Glomerular visceral epithelial cell (primary cell): ENCODE data around the gene PPFIA1.
"Not testable (repeated sequence)": the region's sequence is repeated elsewhere in the genome, so short reads cannot be mapped to it uniquely, and the experiment has no call there.

ENCODE experiments used
- DNase-seq: peaks from one replicate; pipeline ENCODE4 v3.0.0-alpha.2; 2016; ENCODE audit errors: extremely low spot score

The PPFIA1 gene

DNA sequence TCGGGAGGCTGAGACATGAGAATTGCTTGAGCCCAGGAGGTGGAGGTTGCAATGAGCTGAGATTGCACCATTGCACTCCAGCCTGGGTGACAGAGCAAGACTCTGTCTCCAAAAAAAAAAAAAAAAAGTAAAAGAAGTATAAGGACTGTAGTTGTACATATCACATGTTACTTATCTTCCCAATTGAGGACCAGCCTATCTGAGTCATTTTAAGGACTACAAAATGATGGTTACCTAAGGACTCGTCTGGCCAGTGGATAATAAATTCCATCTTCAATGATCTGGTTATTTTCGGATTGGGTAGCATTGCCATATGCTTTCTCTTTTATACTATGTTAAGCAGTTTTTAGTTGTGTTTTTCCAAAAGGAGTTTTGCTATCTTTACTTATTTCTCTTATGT, 55.3 kb downstream of the PPFIA1 start:
- no peak for DNase-seq

DNA sequence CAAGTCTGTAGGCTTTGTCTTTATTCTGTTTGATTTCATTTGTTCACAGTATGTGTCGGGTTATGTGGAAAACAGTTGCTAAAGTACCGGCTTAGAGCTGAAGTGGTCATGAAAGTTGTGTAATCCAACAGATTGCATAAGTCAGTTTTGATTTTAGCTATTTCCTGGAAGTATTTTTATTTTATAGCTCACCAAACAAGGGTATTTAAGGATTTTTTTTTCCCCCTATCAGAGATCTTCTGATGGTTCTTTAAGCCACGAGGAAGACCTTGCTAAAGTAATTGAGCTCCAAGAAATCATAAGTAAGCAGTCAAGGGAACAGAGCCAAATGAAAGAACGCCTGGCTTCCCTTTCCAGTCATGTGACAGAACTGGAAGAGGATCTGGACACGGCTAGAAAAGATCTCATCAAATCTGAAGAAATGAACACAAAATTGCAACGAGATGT, 55.9 kb downstream of the PPFIA1 start:
- no peak for DNase-seq

DNA sequence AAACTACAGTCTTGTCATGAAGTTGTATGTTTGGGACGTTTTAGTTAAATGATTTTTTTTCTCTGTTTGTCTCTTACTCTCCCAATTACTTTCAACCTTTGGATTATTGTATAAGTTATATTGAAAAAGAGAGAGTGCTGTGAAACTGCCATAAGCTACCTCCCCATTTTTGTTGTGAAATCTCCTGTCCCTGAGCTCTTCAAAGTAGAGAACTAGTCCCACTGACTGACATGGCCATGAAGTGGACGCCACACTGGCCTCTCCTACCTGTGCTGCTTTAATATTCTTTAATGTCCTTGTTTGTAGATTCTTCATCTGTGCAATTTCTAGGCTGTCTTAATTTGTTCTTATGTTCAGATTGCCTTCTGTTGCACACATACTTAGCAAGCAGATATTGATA, 56.3 kb downstream of the PPFIA1 start:
- DNase-seq = no peak

DNA sequence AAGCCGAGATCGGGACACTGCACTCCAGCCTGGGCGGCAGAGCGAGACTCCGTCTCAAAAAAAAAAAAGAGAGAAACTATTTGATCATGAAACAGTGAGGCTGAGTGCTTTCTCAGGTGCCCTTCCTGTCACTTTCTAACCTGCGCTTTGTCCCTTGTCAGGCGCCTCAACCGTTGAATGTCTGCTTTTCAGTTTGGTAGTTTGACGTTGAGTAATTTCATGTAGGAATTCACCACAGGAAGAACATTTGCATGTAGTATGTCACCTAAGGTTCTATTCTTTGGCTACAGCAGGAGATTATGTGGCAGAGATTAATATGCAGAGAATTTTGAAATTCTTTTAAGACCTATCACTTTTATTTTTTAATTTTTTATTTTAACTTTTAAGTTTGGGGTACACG, 57.2 kb downstream of the PPFIA1 start:
- no peak for DNase-seq

DNA sequence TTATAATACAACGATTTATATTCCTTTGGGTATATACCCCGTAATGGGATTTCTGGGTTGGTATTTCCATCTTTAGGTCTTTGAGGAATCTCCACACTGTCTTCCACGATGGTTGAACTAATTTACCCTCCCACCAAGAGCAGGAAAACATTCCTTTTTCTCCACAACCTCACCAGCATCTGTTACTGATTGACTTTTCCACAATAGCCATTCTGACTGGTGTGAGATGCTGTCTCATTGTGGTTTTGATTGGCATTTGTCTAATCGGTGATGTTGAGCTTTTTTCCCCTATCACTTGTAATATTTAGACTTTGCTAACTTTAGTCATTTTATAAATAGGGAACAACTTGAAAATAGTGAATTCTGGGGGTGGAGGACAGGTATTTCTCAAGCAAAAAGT, 58.1 kb downstream of the PPFIA1 start:
- peak; percentile 75 for DNase-seq

DNA sequence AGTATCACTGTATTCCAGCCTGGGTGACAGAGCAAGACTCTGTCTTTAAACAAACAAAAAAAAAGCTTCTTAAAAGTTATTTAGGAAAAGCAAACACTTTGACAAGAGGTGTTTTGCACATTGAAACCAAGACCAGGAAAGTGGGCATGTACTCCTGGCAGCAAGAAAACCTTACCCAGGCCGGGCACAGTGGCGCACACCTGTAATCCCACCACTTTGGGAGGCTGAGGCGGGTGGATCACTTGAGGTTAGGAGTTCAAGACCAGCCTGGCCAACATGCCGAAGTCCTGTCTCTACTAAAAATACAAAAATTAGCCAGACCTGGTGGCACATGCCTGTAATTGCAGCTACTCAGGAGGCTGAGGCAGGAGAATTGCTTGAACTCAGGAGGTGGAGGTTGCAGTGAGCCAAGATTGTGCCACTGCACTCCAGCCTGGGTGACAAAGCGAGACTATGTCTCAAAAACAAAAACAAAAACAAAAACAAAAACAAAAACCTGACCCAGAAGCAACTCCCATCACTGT, 60.9 kb downstream of the PPFIA1 start:
- DNase-seq = not testable (repeated sequence)

DNA sequence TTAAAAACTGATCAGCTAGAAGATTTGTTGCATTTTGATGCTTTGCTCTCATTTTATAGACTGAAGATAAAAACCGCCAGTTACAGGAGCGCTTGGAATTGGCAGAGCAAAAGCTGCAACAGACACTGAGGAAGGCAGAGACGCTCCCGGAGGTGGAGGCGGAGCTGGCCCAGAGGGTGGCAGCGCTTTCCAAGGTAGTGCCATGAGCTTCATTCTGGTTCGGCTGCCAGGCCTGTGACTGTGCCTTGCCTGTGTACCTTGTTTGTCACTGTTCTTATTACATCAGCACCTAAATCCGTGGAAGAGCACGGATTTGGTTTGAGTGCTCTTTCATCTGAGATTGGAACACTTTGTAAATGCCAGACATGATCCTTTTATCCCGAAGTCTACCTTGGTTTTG, 61.4 kb downstream of the PPFIA1 start:
- DNase-seq = no peak

DNA sequence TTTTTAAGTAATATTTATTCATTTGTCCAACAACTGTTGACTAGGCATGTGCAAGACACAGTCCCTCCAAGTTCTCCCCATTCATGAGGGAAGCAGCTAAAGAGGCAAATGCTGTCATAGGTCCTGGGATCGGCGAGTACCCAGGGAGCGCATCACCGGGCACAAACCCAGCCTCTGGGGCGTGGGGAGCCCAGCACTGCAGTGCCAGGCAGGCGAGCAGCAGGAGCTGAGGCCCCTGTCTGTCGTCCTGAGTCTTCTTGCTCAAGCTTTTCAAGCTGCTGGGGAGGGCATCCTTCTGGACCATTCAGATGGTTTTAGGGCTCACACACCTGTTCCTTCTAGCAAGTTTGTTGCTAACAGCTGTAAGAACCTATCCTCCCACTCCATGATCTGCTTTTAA, 62.1 kb downstream of the PPFIA1 start:
- DNase-seq = no peak

DNA sequence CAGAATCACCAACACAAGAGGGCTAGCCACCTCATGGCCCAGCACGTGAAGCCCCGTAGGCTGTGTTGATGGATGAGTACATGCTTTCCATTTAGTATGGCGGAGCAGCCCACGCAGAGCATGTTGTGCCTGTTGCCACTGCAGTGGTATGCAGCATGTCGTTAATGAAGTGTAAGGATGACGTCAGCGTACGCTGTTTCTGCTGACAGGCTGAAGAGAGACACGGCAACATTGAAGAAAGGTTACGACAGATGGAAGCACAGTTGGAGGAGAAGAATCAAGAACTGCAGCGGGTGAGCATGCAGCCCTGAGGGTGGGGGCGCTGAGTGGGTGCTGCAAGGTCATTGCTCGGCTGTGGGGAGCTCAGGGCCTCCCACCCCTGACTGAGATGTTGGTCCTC, 62.8 kb downstream of the PPFIA1 start:
- DNase-seq = no peak

DNA sequence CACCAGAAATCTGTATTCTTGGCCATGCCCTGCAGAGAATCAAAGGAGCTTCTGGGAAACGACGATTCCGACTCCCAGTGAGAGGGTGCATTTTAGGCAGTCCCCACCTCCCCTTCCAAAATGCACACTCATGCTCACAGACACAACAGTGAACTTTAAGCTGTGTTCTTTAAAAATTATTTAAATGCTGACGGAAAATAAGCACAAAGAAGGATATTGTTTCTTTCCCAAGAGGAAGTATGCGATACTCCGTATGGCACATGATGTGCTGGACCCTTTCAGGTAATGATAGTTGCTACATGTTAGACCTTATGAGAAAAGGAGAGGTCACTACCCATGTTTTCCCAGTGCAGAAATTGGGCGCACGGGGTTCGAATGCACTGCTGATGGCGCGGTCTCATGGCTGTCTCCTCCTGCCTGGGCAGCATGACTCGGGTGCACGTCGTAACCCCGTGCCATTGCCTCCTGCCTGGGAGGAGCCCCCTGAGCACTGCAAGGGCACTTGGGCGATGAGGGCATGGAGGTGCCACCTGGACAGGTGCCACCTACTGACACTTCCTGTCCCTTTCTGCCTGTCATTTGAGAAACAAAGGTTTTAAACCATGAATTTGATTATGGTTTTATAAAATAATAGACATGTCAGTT, 64.0 kb downstream of the PPFIA1 start:
- DNase-seq = no peak

DNA sequence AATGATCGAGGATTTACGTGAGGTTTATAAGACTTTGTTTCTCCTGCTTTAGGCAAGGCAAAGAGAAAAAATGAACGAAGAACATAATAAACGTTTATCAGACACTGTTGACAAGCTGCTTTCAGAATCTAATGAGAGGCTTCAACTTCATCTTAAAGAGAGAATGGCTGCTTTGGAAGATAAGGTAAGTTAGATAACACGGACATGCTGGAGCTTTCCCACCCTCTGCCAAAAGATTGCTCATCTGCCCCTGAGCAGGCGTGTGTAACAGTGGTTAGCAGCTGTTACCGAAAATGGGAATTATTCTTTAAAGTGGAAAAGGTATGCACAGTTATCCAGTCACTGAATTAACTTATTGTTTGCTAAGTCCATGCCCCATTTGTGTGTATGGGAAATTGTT, 65.0 kb downstream of the PPFIA1 start:
- DNase-seq = no peak

DNA sequence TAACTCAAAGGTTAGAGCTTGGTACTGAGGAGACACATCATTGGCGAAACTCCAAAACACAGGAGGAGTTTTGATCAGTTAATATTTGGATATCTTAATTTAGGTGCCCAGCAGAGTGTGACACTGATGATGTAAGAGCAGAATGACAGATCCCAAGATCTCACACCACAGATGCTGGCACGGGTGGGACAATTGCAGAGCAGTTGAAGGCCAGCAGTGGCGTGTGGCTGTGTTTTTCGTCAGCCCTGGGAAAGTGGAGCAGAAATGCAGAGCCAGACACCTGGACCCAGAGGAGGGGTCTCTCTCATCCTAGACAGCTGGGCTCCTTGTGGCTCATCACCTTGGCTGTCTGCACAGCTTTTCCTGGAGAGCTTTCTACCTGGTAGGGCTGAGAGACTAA, 68.1 kb downstream of the PPFIA1 start:
- no peak for DNase-seq

DNA sequence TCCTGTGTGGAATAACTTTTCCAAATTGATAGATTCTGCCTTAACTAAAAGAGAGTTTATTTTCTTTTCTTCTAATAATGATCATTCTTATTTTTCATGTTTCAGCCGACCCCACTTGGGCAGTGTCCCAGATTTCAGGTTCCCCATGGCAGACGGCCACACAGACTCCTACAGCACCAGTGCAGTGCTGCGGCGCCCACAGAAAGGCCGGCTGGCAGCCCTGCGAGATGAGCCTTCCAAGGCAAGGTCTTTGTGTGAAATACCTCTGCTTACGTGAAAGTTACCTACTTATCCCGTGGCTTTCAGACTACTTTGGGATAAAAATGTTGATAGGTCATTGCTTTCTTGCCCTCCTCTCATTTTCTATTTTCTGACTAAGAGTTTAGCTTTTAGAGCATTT, 68.6 kb downstream of the PPFIA1 start:
- no peak for DNase-seq

DNA sequence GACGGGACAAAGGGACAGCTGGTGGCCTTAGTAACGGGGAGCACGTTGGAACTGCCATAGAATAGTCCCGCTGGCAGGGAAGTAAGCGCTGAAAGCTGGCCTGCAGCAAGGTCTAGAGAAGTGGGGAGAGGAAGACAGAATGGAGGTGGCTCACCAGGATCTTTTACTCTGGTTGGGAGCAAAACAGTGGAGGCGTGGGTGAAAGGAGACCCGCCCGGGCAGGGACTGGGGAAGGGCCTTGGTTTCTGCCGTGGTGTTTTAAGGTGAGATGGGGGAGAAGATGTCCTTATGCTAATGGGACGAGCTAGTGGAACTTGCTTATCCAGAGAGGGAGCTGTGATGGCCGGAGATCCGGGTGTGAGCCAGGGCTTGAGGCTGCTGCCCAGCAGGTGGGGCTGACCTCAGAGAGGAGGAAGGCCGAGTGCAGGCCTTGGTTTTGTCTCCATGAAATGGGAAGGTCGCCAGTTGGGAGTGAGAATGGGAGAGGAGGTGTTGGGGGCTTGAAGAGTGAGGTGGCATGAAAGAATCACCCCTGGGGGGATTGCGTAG, 71.5 kb downstream of the PPFIA1 start:
- no peak for DNase-seq

DNA sequence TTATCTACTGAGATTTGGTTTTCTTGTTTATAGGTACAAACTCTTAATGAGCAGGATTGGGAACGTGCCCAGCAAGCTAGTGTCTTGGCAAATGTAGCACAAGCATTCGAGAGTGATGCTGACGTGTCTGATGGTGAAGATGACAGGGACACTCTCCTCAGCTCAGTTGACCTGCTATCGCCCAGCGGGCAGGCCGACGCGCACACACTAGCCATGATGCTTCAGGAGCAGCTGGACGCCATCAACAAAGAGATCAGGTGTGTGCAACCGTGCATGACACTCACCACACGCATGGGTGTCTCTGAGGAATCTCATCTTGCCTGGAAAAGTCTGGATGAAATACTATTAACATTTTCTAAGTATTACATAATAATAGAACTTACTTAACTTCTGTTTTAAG, 73.1 kb downstream of the PPFIA1 start:
- DNase-seq = peak; percentile 69

DNA sequence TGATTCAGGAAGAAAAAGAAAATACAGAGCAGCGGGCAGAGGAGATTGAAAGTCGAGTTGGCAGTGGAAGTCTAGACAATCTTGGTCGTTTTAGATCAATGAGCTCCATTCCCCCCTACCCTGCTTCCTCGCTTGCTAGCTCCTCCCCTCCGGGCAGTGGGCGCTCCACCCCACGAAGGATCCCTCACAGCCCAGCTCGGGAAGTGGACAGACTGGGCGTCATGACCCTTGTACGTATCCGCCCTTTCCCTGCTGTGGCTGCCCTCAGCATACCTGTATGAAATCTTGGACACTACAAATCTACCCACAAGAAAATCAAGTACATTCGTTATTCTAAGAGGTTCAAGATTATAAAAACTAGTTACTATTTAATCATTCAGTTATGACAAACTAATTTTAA, 77.7 kb downstream of the PPFIA1 start:
- DNase-seq = no peak

DNA sequence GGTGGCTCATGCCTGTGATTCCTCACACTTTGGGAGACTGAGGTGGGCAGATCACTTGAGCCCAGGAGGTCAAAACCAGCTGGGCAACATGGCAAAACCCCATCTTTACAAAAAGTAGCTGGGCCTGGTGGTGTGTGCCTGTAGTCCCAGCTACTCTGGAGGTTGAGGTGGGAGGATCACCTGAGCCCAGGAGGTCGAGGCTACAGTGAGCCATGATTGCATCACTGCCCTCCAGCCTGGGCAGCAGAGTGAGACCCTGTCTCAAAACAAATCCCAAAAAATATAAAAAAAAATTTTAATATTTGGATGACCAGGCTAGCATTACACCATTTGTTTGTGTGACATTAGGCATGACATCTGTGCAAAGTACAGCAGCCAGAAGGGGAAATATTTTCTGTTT, 78.1 kb downstream of the PPFIA1 start:
- DNase-seq = no peak

DNA sequence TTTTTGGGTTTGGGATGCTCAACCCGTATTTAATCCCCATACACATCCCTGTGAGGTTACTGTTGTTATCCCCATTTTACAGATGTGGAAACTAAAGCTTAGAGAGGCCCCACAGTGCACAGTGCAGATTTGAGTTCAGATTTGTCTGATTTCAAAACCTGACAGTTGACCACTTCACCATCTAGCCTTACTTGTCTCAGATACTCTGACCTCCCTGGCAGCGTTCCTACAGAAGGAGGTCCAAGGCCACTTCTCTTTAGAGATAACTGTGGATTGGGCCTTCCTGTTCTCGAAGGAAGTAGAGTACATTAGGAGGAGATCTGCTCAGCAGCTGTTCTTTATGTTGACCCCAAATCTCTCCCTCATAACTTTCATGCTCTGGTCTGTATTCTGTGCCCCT, 81.2 kb downstream of the PPFIA1 start:
- DNase-seq = no peak

DNA sequence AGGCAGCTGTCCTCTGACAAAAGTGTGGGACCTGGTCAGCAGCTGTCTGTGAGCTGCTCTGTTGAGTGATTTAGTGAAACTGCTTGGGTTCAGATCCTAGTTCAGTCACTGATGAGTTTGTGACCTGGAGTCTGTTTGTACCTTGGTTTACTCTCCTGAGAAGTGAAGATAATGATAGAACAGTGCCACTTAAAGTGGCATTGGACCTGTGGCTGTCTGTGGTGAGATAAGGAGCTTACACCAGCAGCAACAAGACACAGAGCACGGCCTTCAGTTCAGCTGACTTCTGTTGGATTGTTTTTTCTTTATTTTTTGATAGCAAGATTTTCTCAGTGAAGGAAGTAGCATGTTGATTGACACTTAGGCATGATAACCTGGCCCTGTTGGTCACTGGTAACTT, 81.6 kb downstream of the PPFIA1 start:
- no peak for DNase-seq

DNA sequence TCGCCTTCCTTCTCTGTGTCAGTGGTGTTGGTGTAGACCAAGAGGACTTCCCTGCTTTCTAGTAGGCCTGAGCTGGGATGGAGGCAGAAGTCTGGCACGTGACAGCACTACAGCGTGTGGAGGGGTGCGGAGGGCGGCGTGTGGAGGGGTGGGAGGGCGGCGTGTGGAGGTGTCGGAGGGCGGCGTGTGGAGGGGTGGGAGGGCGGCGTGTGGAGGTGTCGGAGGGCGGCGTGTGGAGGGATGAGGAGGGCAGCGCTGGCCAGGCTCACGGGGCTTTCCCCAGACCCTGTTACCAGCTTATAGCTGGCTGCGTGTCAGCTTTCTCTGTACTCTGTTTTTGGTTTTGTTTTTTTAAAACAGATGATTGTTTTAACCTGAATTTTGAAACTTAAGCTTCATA, 82.1 kb downstream of the PPFIA1 start:
- DNase-seq = no peak

DNA sequence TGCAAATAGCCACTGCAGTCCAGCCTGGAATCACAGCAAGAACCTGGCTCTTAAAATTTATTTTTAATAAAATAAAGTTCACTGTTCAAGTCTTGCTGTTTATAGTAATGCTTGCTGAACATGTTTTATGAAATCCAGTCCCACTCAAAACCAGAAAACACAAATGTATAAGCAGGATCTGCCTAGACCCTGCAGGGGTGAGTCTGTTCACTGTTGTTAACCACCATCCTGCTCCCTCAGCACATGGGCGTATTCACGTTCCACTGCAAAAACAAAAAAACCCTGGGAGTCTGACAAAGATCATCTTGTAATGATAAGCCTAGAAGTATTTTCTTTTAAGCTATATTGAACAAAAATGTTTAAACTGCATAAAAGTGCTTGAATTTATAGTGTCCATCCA, 82.8 kb downstream of the PPFIA1 start:
- DNase-seq = no peak

DNA sequence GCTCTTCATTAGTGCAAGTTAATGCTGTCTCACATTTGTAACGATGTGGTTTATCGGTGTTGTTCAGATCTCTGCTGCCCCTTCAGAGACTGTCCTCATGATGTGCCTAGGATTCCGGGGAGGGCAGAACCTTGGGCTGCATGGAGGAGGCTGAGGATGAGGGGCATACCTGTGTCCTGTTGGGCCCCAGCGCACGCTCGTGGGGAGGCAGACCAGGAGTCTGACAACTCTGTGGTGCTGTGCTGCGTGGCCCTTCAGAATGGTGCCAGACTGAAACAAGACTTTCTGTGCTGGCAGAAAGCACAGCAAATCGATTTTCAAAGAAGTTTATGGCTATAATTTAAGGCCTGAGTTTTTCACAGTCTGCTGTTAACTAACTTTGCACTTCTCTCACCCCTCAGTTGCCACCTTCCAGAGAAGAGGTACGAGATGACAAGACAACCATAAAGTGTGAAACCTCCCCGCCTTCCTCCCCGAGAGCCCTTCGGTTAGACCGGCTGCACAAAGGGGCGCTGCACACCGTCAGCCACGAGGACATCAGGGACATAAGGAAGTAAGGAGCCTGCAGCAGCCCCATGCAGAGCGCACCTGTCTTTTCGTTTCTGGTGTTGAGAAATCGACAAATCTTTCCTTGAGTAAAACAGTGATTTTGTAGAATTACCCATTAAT, 83.5 kb downstream of the PPFIA1 start:
- no peak for DNase-seq

DNA sequence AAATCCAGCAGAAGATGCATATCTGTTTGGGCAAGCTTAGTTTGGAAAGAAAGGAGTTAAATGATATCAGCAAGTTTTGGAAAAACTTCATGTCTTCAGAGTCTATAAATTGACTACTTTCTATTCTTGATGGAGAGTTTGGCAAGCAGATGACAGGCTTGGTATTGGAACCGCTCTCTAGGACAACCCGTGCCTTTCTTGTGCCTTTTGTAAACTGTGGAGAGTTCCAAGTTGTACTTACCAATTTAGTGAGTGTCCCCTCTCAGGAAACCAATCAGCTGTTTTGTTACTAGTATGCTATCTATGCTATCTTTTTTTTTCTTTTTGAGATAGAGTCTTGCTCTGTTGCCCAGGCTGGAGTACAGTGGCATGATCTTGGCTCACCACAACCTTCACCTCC, 84.1 kb downstream of the PPFIA1 start:
- no peak for DNase-seq
